HT-29 (cell line): ENCODE data around the gene DHX9. TPM values are rescaled to one million over a fixed set of nuclear protein-coding genes. Genes with fewer than 3 reads are reported as not detected.
A peak's percentile ranks its signal among the peaks of the same experiment; 100 is the strongest.
"Not testable (repeated sequence)": the region's sequence is repeated elsewhere in the genome, so short reads cannot be mapped to it uniquely, and the experiment has no call there.

Experiments used
- DNase-seq: peaks from one replicate; pipeline ENCODE4 v3.0.0-alpha.2; 2015; ENCODE audit warnings: low spot score
- total RNA-seq: library from RNA; depleted of rRNA; stranded (reverse); fragments of >200 nt; shearing (Covaris generic); gene quantifications from 2 replicates; pipeline ENCODE4 v1.2.3, GENCODE V29; 2014; rRNA removed

Gene DHX9
- total RNA-seq, 1 experiment from 2014 or later: 115 TPM

- no peak for DNase-seq
These were observed 50.9 kb downstream of the DHX9 start for GRCh38 chr1:182889997-182890396.

- no peak for DNase-seq
These were observed 51.9 kb downstream of the DHX9 start for GRCh38 chr1:182890927-182891610.

DNA sequence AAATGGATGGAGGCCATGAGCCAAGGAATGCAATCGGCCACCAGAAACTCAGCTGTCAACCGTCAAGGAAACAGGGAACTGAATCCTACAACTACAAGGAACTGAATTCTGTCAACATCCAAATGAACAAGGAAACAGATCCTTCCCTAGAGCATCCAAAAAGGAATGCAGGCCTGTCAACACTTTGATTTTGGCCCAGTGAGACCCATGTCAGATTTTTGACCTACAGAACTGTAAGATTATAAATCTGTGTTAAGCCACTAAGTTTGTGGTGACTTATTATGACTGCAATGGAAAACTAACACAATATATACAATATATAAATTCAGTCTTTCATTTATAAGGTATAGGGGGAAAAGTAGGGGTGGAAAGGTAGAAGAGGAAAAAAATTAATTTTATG lies 58.5 kb downstream of the DHX9 start:
- no peak for DNase-seq

DNA sequence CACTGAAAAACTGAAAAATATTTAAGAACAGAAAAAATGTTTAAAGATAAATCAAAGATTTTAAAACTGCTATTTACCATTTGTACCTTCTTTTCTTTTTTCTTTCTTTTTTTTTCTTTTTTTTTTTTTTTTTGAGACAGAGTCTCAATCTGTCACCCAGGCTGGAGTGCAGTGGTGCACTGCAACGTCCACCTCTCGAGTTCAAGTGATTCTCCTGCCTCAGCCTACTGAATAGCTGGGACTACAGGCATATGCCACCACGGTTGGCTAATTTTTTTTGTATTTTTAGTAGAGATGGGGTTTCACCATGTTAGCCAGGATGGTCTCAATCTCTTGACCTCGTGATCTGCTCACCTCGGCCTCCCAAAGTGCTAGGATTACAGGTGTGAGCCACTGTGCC lies 62.8 kb downstream of the DHX9 start:
- DNase-seq: not testable (repeated sequence)

GRCh38 chr1:182905321-182905720 lies 66.2 kb downstream of the DHX9 start:
- DNase-seq: no peak

DNA sequence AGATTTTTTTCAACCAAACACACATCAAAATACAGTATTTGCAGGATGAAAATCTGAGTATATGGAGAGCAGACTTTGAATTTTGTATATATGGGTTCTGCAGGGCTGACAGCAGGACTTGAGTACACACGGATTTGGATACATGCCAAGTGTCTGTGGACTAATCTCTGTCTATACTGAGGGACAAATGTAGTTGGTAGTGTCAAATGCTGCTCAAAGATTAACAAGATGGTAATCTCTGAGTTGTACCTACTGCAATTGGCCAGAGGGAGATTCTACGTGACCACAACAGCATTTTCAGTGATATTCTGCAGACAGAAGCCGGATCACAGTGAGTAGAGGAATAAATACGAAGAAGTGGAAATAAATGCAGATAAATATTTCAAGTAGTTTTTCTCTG lies 70.4 kb downstream of the DHX9 start:
- peak; percentile 33 for DNase-seq

DNA sequence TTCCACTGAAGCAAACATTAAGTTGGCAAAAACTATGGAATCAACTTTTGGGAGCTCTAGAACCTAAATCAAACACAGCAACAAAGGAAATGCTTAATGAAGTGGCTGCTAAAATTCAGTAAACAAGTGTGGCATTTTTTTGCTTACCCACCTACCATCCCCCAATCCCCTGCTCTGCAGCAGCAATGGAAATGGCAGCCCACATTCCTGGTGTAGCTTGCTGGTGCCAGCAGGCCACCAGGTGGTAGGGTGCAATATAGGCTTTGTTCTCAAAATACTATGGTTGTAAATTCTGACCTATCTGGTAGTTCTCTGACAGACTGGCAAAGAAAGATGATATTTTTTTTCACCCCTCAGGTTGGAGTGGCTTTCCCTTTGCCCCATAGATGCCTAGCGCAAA lies 71.0 kb downstream of the DHX9 start:
- peak; percentile 26 for DNase-seq

- no peak for DNase-seq
These were observed 74.3 kb downstream of the DHX9 start for GRCh38 chr1:182913401-182913800.

DNA sequence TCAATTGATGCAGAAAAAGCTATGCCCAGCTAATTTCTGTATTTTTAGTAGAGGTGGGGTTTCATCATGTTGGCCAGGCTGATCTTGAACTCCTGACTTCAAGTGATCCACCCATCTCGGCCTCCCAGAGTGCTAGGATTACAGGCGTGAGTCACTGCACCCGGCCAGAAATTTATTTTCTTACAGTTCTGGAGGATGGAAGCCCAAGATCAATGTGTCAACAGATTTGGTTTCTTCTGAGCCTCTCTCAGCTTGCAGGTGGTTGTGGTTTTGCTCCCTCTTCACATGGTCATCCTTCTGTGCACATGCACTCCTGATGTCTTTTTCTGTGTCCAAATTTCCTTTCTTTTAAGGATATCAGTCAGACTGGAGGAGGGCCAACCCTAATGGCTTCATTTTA lies 78.2 kb downstream of the DHX9 start:
- DNase-seq: no peak

DNA sequence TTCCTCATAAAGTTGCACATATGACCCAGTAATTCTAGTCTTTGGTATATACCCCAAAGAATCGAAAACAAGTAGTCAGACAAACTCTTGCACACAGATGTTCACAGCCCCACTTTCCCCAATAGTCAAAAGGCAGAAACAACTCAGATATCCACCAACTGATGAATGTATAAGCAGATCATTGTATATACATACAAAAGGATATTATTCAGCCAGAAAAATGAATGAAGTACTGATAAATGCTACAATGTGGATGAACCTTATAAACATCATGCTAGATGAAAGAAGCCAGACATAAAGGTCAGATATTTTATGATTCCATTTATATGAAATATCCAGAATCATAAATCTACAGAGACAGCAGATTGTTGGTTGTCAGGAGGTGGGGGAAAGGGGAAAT lies 86.5 kb downstream of the DHX9 start:
- no peak for DNase-seq

GRCh38 chr1:182927693-182928433 lies 88.7 kb downstream of the DHX9 start:
- no peak for DNase-seq

DNA sequence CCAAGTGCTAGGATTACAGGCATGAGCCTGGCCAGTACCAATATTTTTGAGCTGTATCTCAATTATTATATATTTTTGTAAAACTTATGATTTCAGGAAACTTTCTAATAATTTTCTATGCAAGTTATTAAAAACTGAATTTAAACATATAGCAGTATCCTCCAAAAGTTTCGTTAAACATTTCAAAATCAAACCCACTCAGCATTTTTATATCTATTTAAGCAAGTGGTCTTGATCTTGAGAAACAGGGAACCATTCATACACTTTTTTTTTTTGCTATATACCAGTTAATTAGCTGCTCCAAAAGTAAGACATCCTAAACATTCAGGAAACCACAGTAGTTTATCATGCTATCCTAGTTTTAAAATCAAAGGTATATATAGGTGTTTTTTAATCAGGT lies 91.8 kb downstream of the DHX9 start:
- no peak for DNase-seq

DNA sequence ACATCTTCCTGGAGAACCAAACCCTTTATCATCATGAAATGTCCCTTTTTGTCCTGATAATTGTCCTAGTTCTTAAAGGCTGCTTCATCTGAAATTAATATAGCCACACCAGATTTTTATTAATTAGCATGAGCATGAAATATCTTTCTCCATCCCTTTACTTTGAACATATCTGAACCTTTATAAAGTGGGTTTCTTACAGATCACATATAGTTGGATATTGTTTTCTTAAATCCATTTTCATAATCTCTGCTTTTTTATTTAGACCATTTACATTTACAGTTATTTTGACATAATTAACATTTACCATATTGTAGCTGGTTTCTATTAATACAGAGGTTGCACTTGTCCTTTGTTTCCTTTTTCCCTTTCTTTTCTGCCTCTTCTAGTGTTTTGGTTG lies 96.6 kb downstream of the DHX9 start:
- no peak for DNase-seq

Other genes with a start within 250 kb of the DHX9 start
- gene RGS16, start 235.0 kb upstream of the DHX9 start, total RNA-seq: 3.1 and 5.1 TPM in 2 replicates
- gene RGS8, start 154.8 kb upstream of the DHX9 start, total RNA-seq: not detected in 2 replicates
- 0.86 and 3.0 TPM in 2 replicates for gene NPL, start 49.6 kb upstream of the DHX9 start, total RNA-seq
- not detected in 2 replicates for gene SHCBP1L, start 113.8 kb downstream of the DHX9 start, total RNA-seq
- gene LAMC1, start 184.1 kb downstream of the DHX9 start, total RNA-seq: 12.1 and 13.1 TPM in 2 replicates